HepG2 (cell line): Measurements from ENCODE around the gene TNP2. TPM values are rescaled to one million over a fixed set of nuclear protein-coding genes. Genes with fewer than 3 reads are reported as not detected.

Source experiments
- ATF4 ChIP-seq, 2 experiments: fragments of 450-650 bp in 1 of 2; sonication (generic) in 1 of 2; formaldehyde crosslinking; IDR thresholded peaks; 2 replicates each; pipeline versions ENCODE4 v1.5.0 to v1.8.0; 2020 to 2022; ENCODE audit warnings: mild to moderate bottlenecking in 1 of 2, missing genetic modification reagents in 1 of 2
- BCLAF1 ChIP-seq: fragments of 450-650 bp; IDR thresholded peaks from 2 replicates; pipeline ENCODE4 v1.6.1; 2017; ENCODE audit warnings: mild to moderate bottlenecking
- BORCS8-MEF2B ChIP-seq: sonication (generic); formaldehyde crosslinking; IDR thresholded peaks from 2 replicates; pipeline ENCODE4 v1.8.0; 2022; ENCODE audit warnings: mild to moderate bottlenecking, missing genetic modification reagents
- E2F1 ChIP-seq: sonication (generic); formaldehyde crosslinking; IDR thresholded peaks from 2 replicates; pipeline ENCODE4 v1.5.0; 2020; ENCODE audit warnings: missing genetic modification reagents
- HMGA1 ChIP-seq: sonication (generic); formaldehyde crosslinking; conservative IDR thresholded peaks from 2 replicates; pipeline ENCODE4 v1.4.0; 2020; ENCODE audit warnings: missing genetic modification reagents
- NRL ChIP-seq: sonication (generic); formaldehyde crosslinking; IDR thresholded peaks from 2 replicates; pipeline ENCODE4 v1.5.0; 2020; ENCODE audit warnings: missing genetic modification reagents, mild to moderate bottlenecking, moderate library complexity, borderline replicate concordance
- PRDM15 ChIP-seq: sonication (generic); formaldehyde crosslinking; IDR thresholded peaks from 2 replicates; pipeline ENCODE4 v1.4.0; 2020; ENCODE audit warnings: missing genetic modification reagents
- PRMT3 ChIP-seq: sonication (generic); formaldehyde crosslinking; IDR thresholded peaks from 2 replicates; pipeline ENCODE4 v1.8.1; 2022; ENCODE audit warnings: low read depth, mild to moderate bottlenecking, moderate library complexity, missing genetic modification reagents, borderline replicate concordance
- SATB2 ChIP-seq: sonication (generic); formaldehyde crosslinking; IDR thresholded peaks from 2 replicates; pipeline ENCODE4 v1.5.0; 2020; ENCODE audit warnings: missing genetic modification reagents
- SNAI1 ChIP-seq: sonication (generic); formaldehyde crosslinking; IDR thresholded peaks from 2 replicates; pipeline ENCODE4 v1.5.0; 2020; ENCODE audit warnings: mild to moderate bottlenecking, missing genetic modification reagents, borderline replicate concordance
- SOX13 ChIP-seq, 3 experiments: fragments of 450-650 bp in 1 of 3; sonication (generic) in 1 of 3; formaldehyde crosslinking in 1 of 3; IDR thresholded peaks in 2 of 3; conservative IDR thresholded peaks in 1 of 3; 2 replicates each; pipeline versions ENCODE4 v1.5.0 to v1.6.1; 2016 to 2020; ENCODE audit warnings: antibody characterized with exemption in 1 of 3, mild to moderate bottlenecking in 1 of 3, missing compliant biosample characterization in 1 of 3, missing genetic modification reagents in 1 of 3, moderate library complexity in 1 of 3
- STAG1 ChIP-seq: sonication (generic); formaldehyde crosslinking; IDR thresholded peaks from 2 replicates; pipeline ENCODE4 v1.4.0; 2020; ENCODE audit warnings: missing genetic modification reagents
- YEATS4 ChIP-seq: sonication (generic); formaldehyde crosslinking; IDR thresholded peaks from 2 replicates; pipeline ENCODE4 v1.4.0; 2020; ENCODE audit warnings: missing genetic modification reagents, borderline replicate concordance
- ZFP41 ChIP-seq: sonication (generic); formaldehyde crosslinking; IDR thresholded peaks from 2 replicates; pipeline ENCODE4 v1.4.0; 2020; ENCODE audit warnings: mild to moderate bottlenecking, missing genetic modification reagents, borderline replicate concordance
- ZFX ChIP-seq: sonication (generic); formaldehyde crosslinking; IDR thresholded peaks from 2 replicates; pipeline ENCODE4 v1.4.0; 2020; ENCODE audit warnings: mild to moderate bottlenecking, low read depth, missing genetic modification reagents, moderate library complexity
- ZNF253 ChIP-seq: sonication (generic); formaldehyde crosslinking; IDR thresholded peaks from 2 replicates; pipeline ENCODE4 v1.8.0; 2022; ENCODE audit warnings: mild to moderate bottlenecking, missing genetic modification reagents, borderline replicate concordance
- ZNF547 ChIP-seq: sonication (generic); formaldehyde crosslinking; IDR thresholded peaks from 2 replicates; pipeline ENCODE4 v1.5.1; 2020; ENCODE audit warnings: mild to moderate bottlenecking, missing genetic modification reagents
- ZNF670 ChIP-seq: sonication (generic); formaldehyde crosslinking; IDR thresholded peaks from 2 replicates; pipeline ENCODE4 v1.8.0; 2022; ENCODE audit warnings: mild to moderate bottlenecking, missing genetic modification reagents, borderline replicate concordance
- ZNF883 ChIP-seq: sonication (generic); formaldehyde crosslinking; IDR thresholded peaks from 2 replicates; pipeline ENCODE4 v1.5.1; 2020; ENCODE audit warnings: mild to moderate bottlenecking, missing genetic modification reagents; ENCODE audit errors: not compliant biosample characterization
- polyA plus RNA-seq, 8 experiments: library from polyadenylated mRNA; depleted of rRNA in 3 of 8; stranded (reverse) in 7 of 8; unstranded in 1 of 8; fragments of >200 nt; fragmentation: Illumina TruSeq in 4 of 8; extraction: Trizol in 4 of 8; gene quantifications; 2 replicates each; pipeline versions ENCODE4 v1.2.1 to v1.2.3, GENCODE V29; 2011 to 2016; ENCODE audit warnings: low read depth in 4 of 8, missing spikeins in 1 of 8, mixed read lengths in 1 of 8; ENCODE audit not compliant: insufficient read depth in 1 of 8
- total RNA-seq, 5 experiments: library from RNA; depleted of rRNA; stranded (reverse); fragments of >200 nt; fragmentation: Illumina TruSeq; extraction: Trizol; gene quantifications; 2 replicates each; pipeline ENCODE4 v1.2.3, GENCODE V29; 2016; ENCODE audit warnings: low read depth in 1 of 5

TNP2 gene
- total and polyA plus RNA-seq, 2 of the 13 experiments (the other 11 are each of a cell fraction or from before 2014, with no cell fraction given), result not detected

GRCh38 chr16:11280616-11281522, 11.7 kb upstream of the TNP2 start, which contains the start of gene PRM1 (continued):
- TF ChIP-seq BCLAF1 (no peak), HMGA1 (CRISPR knock-in tag) (no peak), BORCS8-MEF2B (CRISPR knock-in tag) (no peak), ZNF547 (peak; percentile 66; the same call in 1 of the 2 replicates), E2F1 (CRISPR knock-in tag) (no peak), ZNF253 (CRISPR knock-in tag) (no peak), SOX13 (IDR thresholded peaks at IDR 0.05) (no peak), SOX13 (CRISPR knock-in tag; conservative IDR thresholded peaks at IDR 0.05 in 1 of 2, IDR thresholded peaks at IDR 0.05 in 1 of 2) (no peak), ZFX (CRISPR knock-in tag) (peak; percentile 4; the same call in 1 of the 2 replicates), PRDM15 (CRISPR knock-in tag) (no peak), SATB2 (CRISPR knock-in tag) (no peak), ZNF883 (CRISPR knock-in tag) (peak; percentile 60), YEATS4 (CRISPR knock-in tag) (peak; percentile 45; the same call in 1 of the 2 replicates), STAG1 (CRISPR knock-in tag) (no peak), ATF4 (CRISPR knock-in tag; IDR thresholded peaks at IDR 0.05) (no peak), ZFP41 (CRISPR knock-in tag) (no peak), ZNF670 (no peak), SNAI1 (CRISPR knock-in tag) (no peak), NRL (peak; percentile 84), PRMT3 (CRISPR knock-in tag) (no peak)
